K562 treated with DMSO at 1 percent for 12 hours (cell line): ENCODE measurements around the gene TACO1. TPM values are rescaled to one million over a fixed set of nuclear protein-coding genes. Genes with fewer than 3 reads are reported as not detected.

Experiments used
- total RNA-seq: library from RNA; unstranded; fragments of 300-600 nt; gene quantifications from 2 replicates; pipeline ENCODE4 v1.2.3, GENCODE V29; 2022; ENCODE audit not compliant: insufficient read depth

TACO1 gene
- 39.9 and 42.0 TPM in 2 replicates for total RNA-seq

GRCh38 chr17:63600569-63601438 lies at the start of gene TACO1:
TSS of gene TACO1 (plus strand) at chr17:63600895. CDS start at chr17:63601084, 189 bp downstream.

GRCh38 chr17:63621684-63622573 lies 21.2 kb downstream of the TACO1 start, which contains the start of gene MAP3K3:
TSS of gene MAP3K3 (plus strand) at chr17:63622417. CDS start at chr17:63622760, 343 bp downstream.

Other genes starting within 250 kb of the TACO1 start
- gene CYB561, start 154.6 kb upstream of the TACO1 start, total RNA-seq, result 17.9 and 25.4 TPM in 2 replicates
- 1.6 and 5.4 TPM in 2 replicates for gene ACE, start 123.8 kb upstream of the TACO1 start, total RNA-seq
- not detected in 2 replicates for gene KCNH6, start 77.5 kb upstream of the TACO1 start, total RNA-seq
- 35.0 and 101 TPM in 2 replicates for gene DCAF7, start 50.4 kb upstream of the TACO1 start, total RNA-seq
- gene MAP3K3, start 21.5 kb downstream of the TACO1 start, total RNA-seq, result 13.4 and 29.5 TPM in 2 replicates
- 3.1 and 3.3 TPM in 2 replicates for gene LIMD2, start 99.2 kb downstream of the TACO1 start, total RNA-seq
- gene STRADA, start 140.9 kb downstream of the TACO1 start, total RNA-seq, result 24.8 and 42.2 TPM in 2 replicates
- gene CCDC47, start 172.7 kb downstream of the TACO1 start, total RNA-seq, result 29.2 and 72.5 TPM in 2 replicates
- gene DDX42, start 173.3 kb downstream of the TACO1 start, total RNA-seq, result 21.4 and 68.9 TPM in 2 replicates
- gene PSMC5, start 226.5 kb downstream of the TACO1 start, total RNA-seq, result 136 and 182 TPM in 2 replicates
- gene FTSJ3, start 226.8 kb downstream of the TACO1 start, total RNA-seq, result 16.3 and 27.0 TPM in 2 replicates
- 58.2 and 91.2 TPM in 2 replicates for gene SMARCD2, start 241.8 kb downstream of the TACO1 start, total RNA-seq